Mesenchymal stem cell (in vitro differentiated cells and primary cell): Measurements from ENCODE around the gene ARMH1.

Experiments
- DNase-seq: peaks from one replicate; pipeline ENCODE4 v3.0.0-alpha.2; 2013
- H2AFZ ChIP-seq: one replicate; pipeline ENCODE4 v1.6.1; 2013; ENCODE audit warnings: low read depth, mild to moderate bottlenecking, control low read depth, inconsistent platforms, low read length, moderate library complexity
- H2AK5ac ChIP-seq: 2 replicates; pipeline ENCODE4 v1.6.1; 2013; ENCODE audit warnings: low read length, moderate library complexity, mild to moderate bottlenecking, inconsistent platforms; ENCODE audit not compliant: severe bottlenecking
- H2BK120ac ChIP-seq: one replicate; pipeline ENCODE4 v1.6.1; 2013; ENCODE audit warnings: low read depth, mild to moderate bottlenecking, inconsistent platforms, low read length, moderate library complexity
- H2BK12ac ChIP-seq, 2 experiments: one replicate each; pipeline ENCODE4 v1.6.1; 2013; ENCODE audit warnings: inconsistent platforms in 2 of 2, low read length in 2 of 2, mild to moderate bottlenecking in 2 of 2, moderate library complexity in 2 of 2, control low read depth in 1 of 2
- H2BK15ac ChIP-seq: one replicate; pipeline ENCODE4 v1.6.1; 2013; ENCODE audit warnings: mild to moderate bottlenecking, low read depth, inconsistent platforms; ENCODE audit not compliant: poor library complexity, severe bottlenecking
- H2BK5ac ChIP-seq: 2 replicates; pipeline ENCODE4 v1.6.1; 2013; ENCODE audit warnings: low read depth, mild to moderate bottlenecking, low read length, control low read depth, inconsistent platforms; ENCODE audit not compliant: poor library complexity, severe bottlenecking
- H3K14ac ChIP-seq, 2 experiments: one replicate each; pipeline ENCODE4 v1.6.1; 2013; ENCODE audit warnings: inconsistent platforms in 2 of 2, low read length in 2 of 2, control low read depth in 1 of 2, mild to moderate bottlenecking in 1 of 2, moderate library complexity in 1 of 2
- H3K18ac ChIP-seq, 2 experiments: one replicate each; pipeline ENCODE4 v1.6.1; 2013; ENCODE audit warnings: inconsistent platforms in 2 of 2, low read length in 2 of 2, control low read depth in 1 of 2, low read depth in 1 of 2, mild to moderate bottlenecking in 1 of 2
- H3K23ac ChIP-seq, 2 experiments: one replicate each; pipeline ENCODE4 v1.6.1; 2013; ENCODE audit warnings: inconsistent platforms in 2 of 2, low read length in 2 of 2, mild to moderate bottlenecking in 2 of 2, moderate library complexity in 2 of 2, control low read depth in 1 of 2
- H3K27ac ChIP-seq: 2 replicates; pipeline ENCODE4 v1.5.1; 2013; ENCODE audit warnings: mild to moderate bottlenecking, moderate library complexity, low read length, control low read depth, inconsistent platforms; ENCODE audit not compliant: poor library complexity, severe bottlenecking
- H3K27me3 ChIP-seq, 2 experiments: 2 replicates each; pipeline versions ENCODE4 v1.6.1 to v1.7.0; 2013; ENCODE audit warnings: low read length in 2 of 2, mild to moderate bottlenecking in 2 of 2, moderate library complexity in 2 of 2, control low read depth in 1 of 2, inconsistent platforms in 1 of 2; ENCODE audit not compliant: control insufficient read depth in 1 of 2, insufficient read depth in 1 of 2
- H3K36me3 ChIP-seq, 2 experiments: 2 replicates each; pipeline versions ENCODE4 v1.6.1 to v1.7.0; 2013; ENCODE audit warnings: low read length in 2 of 2, control low read depth in 1 of 2, inconsistent platforms in 1 of 2, low read depth in 1 of 2, mild to moderate bottlenecking in 1 of 2; ENCODE audit not compliant: insufficient read depth in 2 of 2, control insufficient read depth in 1 of 2
- H3K4ac ChIP-seq, 2 experiments: one replicate each; pipeline ENCODE4 v1.6.1; 2013; ENCODE audit warnings: inconsistent platforms in 2 of 2, low read length in 2 of 2, mild to moderate bottlenecking in 2 of 2, moderate library complexity in 2 of 2, control low read depth in 1 of 2, low read depth in 1 of 2
- H3K4me1 ChIP-seq: 2 replicates; pipeline ENCODE4 v1.6.1; 2013; ENCODE audit warnings: low read depth, low read length, control low read depth; ENCODE audit not compliant: control insufficient read depth, insufficient read depth
- H3K4me2 ChIP-seq: 2 replicates; pipeline ENCODE4 v1.6.1; 2013; ENCODE audit warnings: low read length, mild to moderate bottlenecking, inconsistent platforms; ENCODE audit not compliant: poor library complexity, severe bottlenecking
- H3K4me3 ChIP-seq, 2 experiments: 2 replicates each; pipeline versions ENCODE4 v1.5.1 to v1.7.0; 2013; ENCODE audit warnings: low read length in 2 of 2, mild to moderate bottlenecking in 2 of 2, control low read depth in 1 of 2, low read depth in 1 of 2; ENCODE audit not compliant: insufficient read depth in 1 of 2
- H3K79me1 ChIP-seq: replicated peaks from 2 replicates; pipeline ENCODE4 v1.6.1; 2013; ENCODE audit warnings: mild to moderate bottlenecking, control low read depth, low read length, inconsistent platforms; ENCODE audit not compliant: poor library complexity, severe bottlenecking
- H3K9ac ChIP-seq: 2 replicates; pipeline ENCODE4 v1.7.0; 2013; ENCODE audit warnings: mild to moderate bottlenecking, low read length, moderate library complexity
- H3K9me3 ChIP-seq: 2 replicates; pipeline ENCODE4 v1.7.0; 2013; ENCODE audit warnings: mild to moderate bottlenecking, low read length; ENCODE audit not compliant: control insufficient read depth
- H4K8ac ChIP-seq: one replicate; pipeline ENCODE4 v1.6.1; 2013; ENCODE audit warnings: inconsistent platforms, mild to moderate bottlenecking, low read length, moderate library complexity
- H4K91ac ChIP-seq: one replicate; pipeline ENCODE4 v1.6.1; 2013; ENCODE audit warnings: mild to moderate bottlenecking, low read length, inconsistent platforms
- WGBS: methylation state at CpG from one replicate; pipeline ENCODE4 v1.1.7; 2013; ENCODE audit warnings: mixed read lengths; 5-methylcytosine and 5-hydroxymethylcytosine counted together

Gene ARMH1

GRCh38 chr1:44717156-44717555 lies 42.6 kb downstream of the ARMH1 start:
- no peak overlapping the region for H4K8ac ChIP-seq
- H3K9me3 ChIP-seq, result no peaks in the 10 kb centered on the region
- no peak for DNase-seq
- no peak overlapping the region for H2AK5ac ChIP-seq
- no peak overlapping the region for H3K18ac ChIP-seq
- no peak overlapping the region for H3K4me2 ChIP-seq
- no peaks in the 10 kb centered on the region for H3K27me3 ChIP-seq
- H3K9ac ChIP-seq, result no peak overlapping the region
- no peaks in the 10 kb centered on the region for H3K79me1 ChIP-seq
- H3K36me3 ChIP-seq, result no peaks in the 10 kb centered on the region
- no peak overlapping the region for H2BK12ac ChIP-seq
- H2BK5ac ChIP-seq, result no peak overlapping the region
- H3K4me1 ChIP-seq, result peaks cover 4% of the 10 kb centered on the region
- no peak overlapping the region for H2AFZ ChIP-seq
- H2BK15ac ChIP-seq, result no peak overlapping the region
- no peak overlapping the region for H3K4me3 ChIP-seq
- no peak overlapping the region for H3K23ac ChIP-seq
- H3K27ac ChIP-seq, result no peak overlapping the region
- no peak overlapping the region for H3K4ac ChIP-seq
- 89% methylated on average over 4 of the region's 4 CpGs for WGBS
- H2BK120ac ChIP-seq, result no peak overlapping the region
- no peak overlapping the region for H3K14ac ChIP-seq
- H4K91ac ChIP-seq, result no peak overlapping the region

DNA sequence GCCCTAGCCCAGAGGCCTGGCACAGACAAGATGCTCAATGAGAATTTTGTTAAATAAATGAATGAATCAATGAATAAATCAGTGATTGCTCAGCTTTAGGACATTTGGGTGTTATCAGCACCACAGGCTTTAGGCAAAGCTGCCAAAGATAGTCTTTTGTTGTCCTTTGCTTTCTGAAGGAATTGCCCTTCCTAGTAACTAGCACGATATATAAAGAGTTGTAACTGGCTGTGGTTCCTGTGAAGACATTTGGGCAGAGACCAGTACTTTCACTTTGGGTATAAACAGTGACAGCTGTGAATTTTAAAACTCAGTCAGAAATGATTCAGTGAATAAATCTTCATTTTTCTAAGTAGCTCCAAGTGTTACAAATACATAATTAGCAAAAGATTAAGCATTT lies 43.1 kb downstream of the ARMH1 start:
- Histone ChIP-seq H2BK12ac (no peak overlapping the region), H2BK15ac (no peak overlapping the region), H3K27ac (no peak overlapping the region), H3K79me1 (no peaks in the 10 kb centered on the region), H3K18ac (no peak overlapping the region), H3K4me1 (peaks cover 4% of the 10 kb centered on the region), H2AFZ (no peak overlapping the region), H2AK5ac (no peak overlapping the region), H3K9ac (no peak overlapping the region), H3K27me3 (no peaks in the 10 kb centered on the region), H4K91ac (no peak overlapping the region), H3K4me2 (no peak overlapping the region), H3K4ac (no peak overlapping the region), H3K4me3 (no peak overlapping the region), H2BK5ac (no peak overlapping the region), H3K23ac (no peak overlapping the region), H3K36me3 (no peaks in the 10 kb centered on the region), H3K14ac (no peak overlapping the region), H2BK120ac (no peak overlapping the region), H3K9me3 (no peaks in the 10 kb centered on the region), H4K8ac (no peak overlapping the region)
- 100% methylated on average over 1 of the region's 1 CpG for WGBS
- DNase-seq, result no peak

- Histone ChIP-seq H3K14ac (no peak overlapping the region), H4K8ac (no peak overlapping the region), H2AFZ (no peak overlapping the region), H2AK5ac (no peak overlapping the region), H3K27ac (no peak overlapping the region), H2BK120ac (no peak overlapping the region), H3K9me3 (no peaks in the 10 kb centered on the region), H3K36me3 (no peaks in the 10 kb centered on the region), H3K4me3 (no peak overlapping the region), H3K4me1 (peaks cover 4% of the 10 kb centered on the region), H4K91ac (no peak overlapping the region), H2BK5ac (no peak overlapping the region), H2BK15ac (peak overlapping the region; percentile 54), H3K27me3 (no peaks in the 10 kb centered on the region), H3K18ac (no peak overlapping the region), H2BK12ac (no peak overlapping the region), H3K23ac (no peak overlapping the region), H3K4me2 (no peak overlapping the region), H3K79me1 (no peaks in the 10 kb centered on the region), H3K9ac (no peak overlapping the region), H3K4ac (no peak overlapping the region)
- WGBS, result 93% methylated on average over 6 of the region's 6 CpGs
- no peak for DNase-seq
Measured at GRCh38 chr1:44718091-44718490, 43.6 kb downstream of the ARMH1 start.

GRCh38 chr1:44719318-44719717 lies 44.8 kb downstream of the ARMH1 start:
- Histone ChIP-seq H3K23ac (no peak overlapping the region), H3K9ac (no peak overlapping the region), H2BK15ac (no peak overlapping the region), H2BK5ac (no peak overlapping the region), H3K27me3 (no peaks in the 10 kb centered on the region), H3K79me1 (no peaks in the 10 kb centered on the region), H4K91ac (no peak overlapping the region), H4K8ac (no peak overlapping the region), H3K4ac (no peak overlapping the region), H2AFZ (no peak overlapping the region), H3K18ac (peak overlapping the region in 1 of 2 experiments; percentile 5), H3K27ac (no peak overlapping the region), H3K4me3 (no peak overlapping the region), H2BK12ac (no peak overlapping the region), H2BK120ac (no peak overlapping the region), H3K14ac (peak overlapping the region in 1 of 2 experiments; percentile 39), H3K9me3 (no peaks in the 10 kb centered on the region), H3K4me1 (peaks cover 5% of the 10 kb centered on the region), H3K36me3 (no peaks in the 10 kb centered on the region), H3K4me2 (no peak overlapping the region), H2AK5ac (no peak overlapping the region)
- 86% methylated on average over 5 of the region's 5 CpGs for WGBS
- no peak for DNase-seq
